Naive B cell (primary cell): ENCODE data around the gene CHST11. TPM values are rescaled to one million over a fixed set of nuclear protein-coding genes. Genes with fewer than 3 reads are reported as not detected.
A peak's percentile ranks its signal among the peaks of the same experiment; 100 is the strongest.

Source experiments
- ATAC-seq, 2 donors: fragments of 150-1000 bp; cut with Tn5 transposase; 2 replicates each; pipeline ENCODE4 v1.10.0; 2021; ENCODE audit warnings: low read depth in 2 of 2, mild to moderate bottlenecking in 2 of 2, moderate library complexity in 2 of 2
- DNase-seq: peaks from one replicate; pipeline ENCODE4 v3.0.0; 2022
- H3K27ac Mint-ChIP-seq, 6 donors: one replicate each; pipeline ENCODE4 v1.8.0; 2020 to 2022; ENCODE audit warnings: mild to moderate bottlenecking in 6 of 6, mixed read lengths in 6 of 6, moderate library complexity in 5 of 6, inconsistent platforms in 2 of 6
- H3K27me3 Mint-ChIP-seq, 3 donors: one replicate each; pipeline ENCODE4 v1.8.0; 2021 to 2022; ENCODE audit warnings: mixed read lengths in 3 of 3, mild to moderate bottlenecking in 1 of 3
- H3K36me3 Mint-ChIP-seq, 2 donors: one replicate each; pipeline ENCODE4 v1.8.0; 2020 to 2022; ENCODE audit warnings: mixed read lengths in 2 of 2, inconsistent platforms in 1 of 2, mild to moderate bottlenecking in 1 of 2
- H3K4me1 Mint-ChIP-seq, 3 donors: one replicate each; pipeline ENCODE4 v1.8.0; 2020 to 2022; ENCODE audit warnings: mixed read lengths in 3 of 3, inconsistent platforms in 1 of 3, mild to moderate bottlenecking in 1 of 3, moderate library complexity in 1 of 3
- H3K4me3 Mint-ChIP-seq, 8 donors: one replicate each; pipeline ENCODE4 v1.8.0; 2020 to 2022; ENCODE audit warnings: mild to moderate bottlenecking in 8 of 8, mixed read lengths in 8 of 8, moderate library complexity in 8 of 8, inconsistent platforms in 2 of 8
- H3K9me3 Mint-ChIP-seq, 7 donors: one replicate each; pipeline ENCODE4 v1.8.0; 2020 to 2022; ENCODE audit warnings: mixed read lengths in 7 of 7, mild to moderate bottlenecking in 5 of 7, inconsistent platforms in 2 of 7, moderate library complexity in 1 of 7
- polyA plus RNA-seq, 6 donors: library from polyadenylated mRNA; unstranded; fragments of 300-500 nt; fragmentation: Illumina TruSeq; gene quantifications; one replicate each; pipeline ENCODE4 v1.2.3, GENCODE V29; 2021; ENCODE audit warnings: low read depth in 6 of 6

Gene CHST11
- polyA plus RNA-seq, 6 donors from 2014 or later, result 39.8 to 63.6 (median 58.6) TPM

GRCh38 chr12:104680070-104680469, 223.3 kb downstream of the CHST11 start:
- H3K36me3 Mint-ChIP-seq, result no peaks in the 10 kb centered on the region
- ATAC-seq (peak; percentile 40 to 55), DNase-seq (peak; percentile 22)
- H3K27me3 Mint-ChIP-seq, result no peaks in the 10 kb centered on the region
- H3K4me3 Mint-ChIP-seq, result peak overlapping the region in 4 of 8 donors; percentile 0 to 67 (median 36)
- peak overlapping the region in 4 of 6 donors; percentile 39 to 71 (median 54) for H3K27ac Mint-ChIP-seq
- no peaks in the 10 kb centered on the region for H3K9me3 Mint-ChIP-seq
- peaks cover 60 to 86% (median 79%) of the 10 kb centered on the region in 3 donors for H3K4me1 Mint-ChIP-seq

GRCh38 chr12:104680491-104680890, 223.7 kb downstream of the CHST11 start:
- peak overlapping the region in 4 of 8 donors; percentile 0 to 67 (median 21) for H3K4me3 Mint-ChIP-seq
- H3K9me3 Mint-ChIP-seq, result no peaks in the 10 kb centered on the region
- H3K27ac Mint-ChIP-seq, result peak overlapping the region in 5 of 6 donors; percentile 39 to 75 (median 71)
- H3K27me3 Mint-ChIP-seq, result no peaks in the 10 kb centered on the region
- peaks cover 60 to 86% (median 83%) of the 10 kb centered on the region in 3 donors for H3K4me1 Mint-ChIP-seq
- DNase-seq (no peak), ATAC-seq (no peak)
- no peaks in the 10 kb centered on the region for H3K36me3 Mint-ChIP-seq

DNA sequence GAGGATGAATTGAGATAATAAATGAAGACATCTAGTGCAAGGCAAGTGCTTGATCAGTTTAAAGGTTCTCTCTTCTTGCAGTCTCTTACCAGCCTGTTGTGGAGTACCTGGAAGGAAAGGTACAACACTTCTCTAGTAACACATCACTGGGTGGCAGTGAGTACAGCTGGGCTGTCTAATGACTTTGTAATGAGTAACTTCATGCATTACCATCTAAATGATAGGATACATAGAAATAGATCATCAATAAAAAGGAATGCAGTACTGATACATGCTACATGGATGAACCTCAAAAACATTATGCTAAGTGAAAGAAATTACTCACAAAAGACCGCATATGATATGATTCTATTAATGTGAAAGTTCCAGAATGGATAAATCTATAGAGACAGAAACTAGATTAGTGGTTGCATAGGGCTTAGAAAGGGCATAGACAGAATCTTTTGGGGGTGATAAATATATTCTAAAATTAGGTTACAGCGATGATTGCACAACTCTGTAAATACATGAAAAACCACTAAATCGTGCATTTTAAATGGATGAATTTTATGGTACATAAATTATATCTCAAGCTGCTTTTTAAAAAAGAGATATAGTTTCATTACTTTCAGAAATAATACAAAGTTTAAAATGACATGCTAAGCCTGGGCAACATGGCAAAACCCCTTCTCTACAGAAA, 224.4 kb downstream of the CHST11 start:
- H3K4me3 Mint-ChIP-seq, result peak overlapping the region in 5 of 8 donors; percentile 5 to 70 (median 13)
- H3K4me1 Mint-ChIP-seq, result peaks cover 62 to 88% (median 86%) of the 10 kb centered on the region in 3 donors
- DNase-seq (no peak), ATAC-seq (no peak)
- no peaks in the 10 kb centered on the region for H3K36me3 Mint-ChIP-seq
- H3K9me3 Mint-ChIP-seq, result no peaks in the 10 kb centered on the region
- H3K27me3 Mint-ChIP-seq, result no peaks in the 10 kb centered on the region
- H3K27ac Mint-ChIP-seq, result peak overlapping the region in 5 of 6 donors; percentile 39 to 75 (median 71)

DNA sequence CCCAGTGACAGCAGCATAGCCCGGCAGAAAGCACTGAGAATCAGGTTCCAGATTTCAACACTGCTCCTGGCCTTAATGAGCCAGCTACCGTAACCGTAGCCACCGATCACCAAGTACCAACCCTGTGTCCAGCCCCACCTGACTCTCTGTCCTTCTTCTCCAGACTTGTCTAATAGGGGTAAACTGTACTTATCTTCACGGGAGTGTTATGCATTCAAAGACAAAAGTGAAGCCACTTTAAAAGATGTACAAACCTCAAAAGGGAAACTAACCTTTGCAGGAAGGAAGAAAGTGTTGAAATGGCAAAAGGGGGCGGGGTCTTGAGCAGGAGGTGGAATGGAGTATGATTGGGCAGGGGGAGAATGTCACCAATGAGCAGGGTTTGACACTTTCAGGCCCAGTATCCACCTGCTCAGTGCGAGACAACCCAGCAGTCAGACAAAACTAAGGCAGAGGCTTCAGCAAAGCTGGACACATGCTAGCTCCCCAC, 226.1 kb downstream of the CHST11 start:
- DNase-seq (peak; percentile 60), ATAC-seq (peak; percentile 87 to 89)
- Mint-ChIP-seq H3K4me3 (peak overlapping the region; percentile 44 to 88 (median 78)), H3K27ac (peak overlapping the region; percentile 79 to 93 (median 88)), H3K4me1 (peaks cover 56 to 86% (median 85%) of the 10 kb centered on the region in 3 donors), H3K9me3 (no peaks in the 10 kb centered on the region), H3K27me3 (no peaks in the 10 kb centered on the region), H3K36me3 (no peaks in the 10 kb centered on the region)

DNA sequence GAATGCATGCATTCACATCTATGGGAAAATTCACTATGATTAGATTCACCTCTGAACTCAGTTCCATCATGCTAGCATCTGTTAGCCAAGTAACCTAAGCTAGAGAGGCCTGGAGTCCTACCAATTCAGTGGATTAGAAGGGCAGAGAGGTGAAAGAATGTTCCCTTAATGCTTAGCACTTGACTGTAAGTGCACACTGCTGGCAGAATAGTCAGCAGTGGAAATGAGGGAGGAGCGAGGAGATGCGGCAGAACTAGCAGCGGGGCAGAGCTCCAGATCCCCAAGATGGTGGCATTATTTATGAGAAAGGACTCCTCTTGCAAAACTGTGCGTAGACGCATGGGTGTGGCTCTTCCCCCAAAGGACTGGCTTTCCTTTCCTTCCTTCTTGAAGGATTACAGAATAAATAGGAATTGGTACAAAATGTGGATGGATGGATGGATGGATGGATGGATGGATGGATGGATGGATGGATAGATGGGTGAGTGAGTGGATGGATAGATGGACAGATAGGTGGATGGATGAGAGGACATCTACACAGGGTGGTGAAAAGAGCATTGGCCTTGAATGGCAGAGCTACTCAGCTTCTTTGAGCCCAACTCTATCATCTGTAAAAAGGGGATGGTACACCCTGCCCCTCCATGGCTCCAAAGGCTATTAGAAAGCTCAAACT, 227.2 kb downstream of the CHST11 start:
- Mint-ChIP-seq H3K4me3 (peak overlapping the region in 2 of 8 donors; percentile 0 to 57), H3K36me3 (no peaks in the 10 kb centered on the region)

GRCh38 chr12:104684884-104685283, 228.1 kb downstream of the CHST11 start:
- no peaks in the 10 kb centered on the region for H3K9me3 Mint-ChIP-seq
- peaks cover 62 to 90% (median 83%) of the 10 kb centered on the region in 3 donors for H3K4me1 Mint-ChIP-seq
- H3K27me3 Mint-ChIP-seq, result no peaks in the 10 kb centered on the region
- ATAC-seq (no peak), DNase-seq (no peak)
- H3K27ac Mint-ChIP-seq, result peak overlapping the region in 2 of 6 donors; percentile 47 to 57
- H3K36me3 Mint-ChIP-seq, result no peaks in the 10 kb centered on the region
- H3K4me3 Mint-ChIP-seq, result no peak overlapping the region

More for the DNA sequence above, 227.2 kb downstream of the CHST11 start:
- no peaks in the 10 kb centered on the region for H3K27me3 Mint-ChIP-seq
- H3K4me1 Mint-ChIP-seq, result peaks cover 61 to 90% (median 83%) of the 10 kb centered on the region in 3 donors
- ATAC-seq, result no peak
- H3K27ac Mint-ChIP-seq, result no peak overlapping the region
- no peaks in the 10 kb centered on the region for H3K9me3 Mint-ChIP-seq
- DNase-seq, result no peak

- H3K4me3 Mint-ChIP-seq, result no peak overlapping the region
- ATAC-seq (no peak), DNase-seq (no peak)
- peaks cover 57 to 87% (median 82%) of the 10 kb centered on the region in 3 donors for H3K4me1 Mint-ChIP-seq
- H3K9me3 Mint-ChIP-seq, result no peaks in the 10 kb centered on the region
- no peaks in the 10 kb centered on the region for H3K36me3 Mint-ChIP-seq
- H3K27ac Mint-ChIP-seq, result peak overlapping the region in 1 of 6 donors; percentile 47
- no peaks in the 10 kb centered on the region for H3K27me3 Mint-ChIP-seq
These were observed 228.6 kb downstream of the CHST11 start for GRCh38 chr12:104685366-104685765.

GRCh38 chr12:104686196-104686595, 229.4 kb downstream of the CHST11 start:
- no peak for DNase-seq
- Mint-ChIP-seq H3K27ac (peak overlapping the region in 1 of 6 donors; percentile 18), H3K4me1 (peaks cover 50 to 83% (median 79%) of the 10 kb centered on the region in 3 donors), H3K4me3 (peak overlapping the region in 1 of 8 donors; percentile 27), H3K36me3 (no peaks in the 10 kb centered on the region), H3K27me3 (no peaks in the 10 kb centered on the region), H3K9me3 (no peaks in the 10 kb centered on the region)
- no peak for ATAC-seq

DNA sequence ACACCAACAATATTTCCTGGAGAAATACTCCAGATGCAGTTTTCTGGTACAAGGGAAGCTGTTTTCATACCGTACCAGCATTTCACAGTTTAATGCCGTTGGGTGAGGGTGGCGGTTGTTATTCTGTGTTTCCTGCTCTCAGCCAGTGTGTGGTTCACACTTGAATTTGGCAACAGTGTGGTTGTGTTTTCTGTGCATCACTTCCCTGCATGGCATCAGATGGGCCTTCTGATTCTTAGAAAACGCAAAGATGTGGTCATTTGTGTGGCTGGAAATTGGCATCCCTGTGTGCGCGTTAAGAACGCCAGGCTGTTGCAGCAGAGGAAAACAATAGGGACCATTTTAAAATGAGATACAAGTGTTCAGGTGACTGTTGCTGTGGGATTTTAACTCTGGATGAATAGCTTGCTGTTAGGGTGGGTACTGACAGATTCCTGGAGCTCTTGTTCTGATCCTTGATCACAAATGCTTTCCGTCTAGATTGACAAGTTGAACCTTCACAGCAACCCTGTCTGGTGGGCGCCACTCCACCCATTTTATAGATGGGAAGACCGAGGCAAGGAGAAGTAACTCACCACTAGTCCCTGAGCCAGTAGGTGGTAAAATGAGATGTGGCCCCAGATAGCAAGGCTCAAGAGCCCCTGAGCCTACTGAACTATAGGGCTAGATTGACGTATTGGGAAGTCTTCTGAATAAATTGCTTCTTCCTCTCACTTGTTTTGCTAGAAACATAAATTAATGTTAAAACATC, 231.2 kb downstream of the CHST11 start:
- no peak for DNase-seq
- Mint-ChIP-seq H3K27ac (peak overlapping the region in 4 of 6 donors; percentile 11 to 93 (median 78)), H3K9me3 (no peaks in the 10 kb centered on the region), H3K4me3 (peak overlapping the region in 5 of 8 donors; percentile 38 to 81 (median 65)), H3K36me3 (peaks cover under 1 to 2% of the 10 kb centered on the region in 2 donors), H3K27me3 (no peaks in the 10 kb centered on the region), H3K4me1 (peaks cover 46 to 83% (median 79%) of the 10 kb centered on the region in 3 donors)
- ATAC-seq, result no peak

DNA sequence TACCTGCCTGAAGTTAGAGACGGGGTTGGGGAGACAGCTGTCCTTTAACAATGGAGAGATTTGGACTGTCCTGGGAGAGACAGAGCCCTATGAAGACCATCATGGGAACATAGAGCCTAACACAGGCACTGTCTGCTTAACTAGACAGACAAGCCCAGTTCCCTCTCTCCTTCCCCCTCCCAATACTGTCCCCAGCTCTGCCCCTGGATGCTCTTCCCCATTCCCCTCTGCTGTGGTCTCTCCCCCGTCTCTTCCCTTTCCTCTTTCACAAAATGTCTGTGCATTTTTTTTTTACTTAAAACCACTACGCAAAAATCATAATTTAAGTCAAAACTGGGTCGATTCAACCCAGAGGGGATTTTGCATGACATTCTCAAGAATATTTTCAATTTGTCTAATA, 232.9 kb downstream of the CHST11 start:
- Mint-ChIP-seq H3K27ac (peak overlapping the region in 5 of 6 donors; percentile 30 to 81 (median 57)), H3K27me3 (no peaks in the 10 kb centered on the region)
- DNase-seq, result no peak

DNA sequence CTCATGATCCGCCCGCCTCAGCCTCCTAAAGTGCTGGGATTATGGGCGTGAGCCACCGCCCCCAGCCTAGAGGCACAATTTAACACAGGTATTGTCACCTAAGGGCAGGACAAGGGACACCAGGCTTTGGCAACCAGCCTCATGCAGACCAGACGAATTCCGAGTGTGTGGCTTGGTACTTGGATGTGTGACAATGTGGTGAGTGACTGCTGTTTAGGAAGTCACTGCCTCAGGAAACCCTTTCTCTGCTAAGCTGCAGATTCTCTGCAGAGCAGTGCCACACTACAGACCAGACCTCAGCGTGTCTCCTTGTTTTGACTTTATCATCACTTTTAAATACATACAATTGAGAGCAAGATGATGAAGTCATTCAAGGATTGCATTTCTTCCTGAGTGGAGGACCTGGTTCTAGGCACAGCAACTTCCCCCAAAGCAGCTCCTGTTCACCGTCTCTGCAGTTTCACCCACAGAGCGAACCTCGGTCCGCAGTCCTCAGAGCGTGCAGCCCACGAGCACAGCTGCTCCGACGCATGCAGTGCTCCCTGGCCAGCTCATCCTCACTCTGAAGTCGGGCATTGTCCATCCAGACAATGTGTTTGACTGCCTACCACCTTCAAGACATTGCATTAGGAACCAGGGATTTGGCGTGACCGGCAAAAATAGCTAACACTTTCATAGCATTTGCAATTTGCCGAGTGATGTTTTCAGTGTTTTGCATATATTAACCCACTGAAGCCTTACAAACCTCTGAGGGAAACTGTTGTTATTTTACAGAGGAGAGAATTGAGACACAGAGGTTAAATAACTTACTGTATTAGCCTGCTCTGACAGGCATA, 235.2 kb downstream of the CHST11 start:
- DNase-seq (peak; percentile 36), ATAC-seq (peak; percentile 31 to 37)
- Mint-ChIP-seq H3K4me3 (peak overlapping the region; percentile 60 to 84 (median 72)), H3K36me3 (peaks cover 7 to 9% of the 10 kb centered on the region in 2 donors), H3K27me3 (no peaks in the 10 kb centered on the region), H3K9me3 (no peaks in the 10 kb centered on the region), H3K4me1 (peaks cover 63 to 92% (median 84%) of the 10 kb centered on the region in 3 donors), H3K27ac (peak overlapping the region; percentile 22 to 91 (median 57))

More for the DNA sequence above, 232.9 kb downstream of the CHST11 start:
- no peak for ATAC-seq
- Mint-ChIP-seq H3K4me3 (no peak overlapping the region), H3K4me1 (peaks cover 49 to 87% (median 83%) of the 10 kb centered on the region in 3 donors), H3K9me3 (no peaks in the 10 kb centered on the region), H3K36me3 (peaks cover 7 to 9% of the 10 kb centered on the region in 2 donors)

- Mint-ChIP-seq H3K9me3 (no peaks in the 10 kb centered on the region), H3K36me3 (peaks cover 7 to 9% of the 10 kb centered on the region in 2 donors), H3K27me3 (no peaks in the 10 kb centered on the region), H3K4me3 (peak overlapping the region; percentile 15 to 84 (median 68)), H3K4me1 (peaks cover 58 to 91% (median 84%) of the 10 kb centered on the region in 3 donors), H3K27ac (peak overlapping the region in 5 of 6 donors; percentile 22 to 91 (median 66))
- DNase-seq (no peak), ATAC-seq (no peak)
These were observed 235.9 kb downstream of the CHST11 start for GRCh38 chr12:104692557-104693218.
